ENCODE results near the gene TUBB1. TPM values are rescaled to one million over a fixed set of nuclear protein-coding genes. Genes with fewer than 3 reads are reported as not detected.

Gene TUBB1
- total RNA-seq (ENCODE audit: low replicate concordance): not detected in 2 replicates

DNA sequence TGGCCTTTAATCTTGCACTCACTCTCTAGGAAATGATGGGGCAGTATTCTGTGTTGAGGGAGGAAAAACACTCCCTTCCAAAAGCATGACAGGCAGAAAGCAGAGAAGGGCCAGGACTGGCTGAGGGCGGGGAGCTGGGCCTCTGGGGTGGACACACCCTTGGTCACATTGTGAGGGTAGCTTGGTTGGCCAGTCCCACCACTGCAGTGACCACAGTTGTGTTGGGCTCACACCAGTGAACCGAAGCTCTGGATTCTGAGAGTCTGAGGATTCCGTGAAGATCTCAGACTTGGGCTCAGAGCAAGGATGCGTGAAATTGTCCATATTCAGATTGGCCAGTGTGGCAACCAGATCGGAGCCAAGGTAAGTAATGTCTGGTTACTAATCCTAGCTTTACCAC lies at the start of gene TUBB1:
TSS of gene TUBB1 (plus strand) at position 213 of the 400 bp plus-strand sequence. CDS start at position 307, 94 bp downstream.
- H3K27ac ChIP-seq: no peak within 1 kb of the TSS
- H3K36me3 Mint-ChIP-seq: peaks cover 18% of the 10 kb centered on the region
- H3K4me1 Mint-ChIP-seq: peaks cover 14% of the 10 kb centered on the region
- no peak within 1 kb of the TSS for H3K27ac Mint-ChIP-seq
- no peak within 1 kb of the TSS for H3K9ac ChIP-seq
- no peaks in the 10 kb centered on the region for H3K4me1 ChIP-seq
- peaks cover 6% of the 10 kb centered on the region for H3K27me3 Mint-ChIP-seq (ENCODE audit: insufficient read depth, low read depth)
- H3K4me3 Mint-ChIP-seq: no peak within 1 kb of the TSS
- no peak for DNase-seq (ENCODE audit: low spot score)
- no peaks in the 10 kb centered on the region for H3K79me2 ChIP-seq (ENCODE audit: low read depth)
- H3K27me3 ChIP-seq: no peaks in the 10 kb centered on the region
- no peak within 1 kb of the TSS for H2AFZ ChIP-seq (replicated peaks)
- H4K20me1 ChIP-seq (ENCODE audit: low read depth): no peaks in the 10 kb centered on the region
- H3K4me2 ChIP-seq: no peak within 1 kb of the TSS
- H3K36me3 ChIP-seq: no peaks in the 10 kb centered on the region
- TF ChIP-seq EZH2phosphoT487 (IDR thresholded peaks at IDR 0.05) (no peak), EZH2 (IDR thresholded peaks at IDR 0.05) (no peak)
- TF ChIP-seq, protein P1, sequence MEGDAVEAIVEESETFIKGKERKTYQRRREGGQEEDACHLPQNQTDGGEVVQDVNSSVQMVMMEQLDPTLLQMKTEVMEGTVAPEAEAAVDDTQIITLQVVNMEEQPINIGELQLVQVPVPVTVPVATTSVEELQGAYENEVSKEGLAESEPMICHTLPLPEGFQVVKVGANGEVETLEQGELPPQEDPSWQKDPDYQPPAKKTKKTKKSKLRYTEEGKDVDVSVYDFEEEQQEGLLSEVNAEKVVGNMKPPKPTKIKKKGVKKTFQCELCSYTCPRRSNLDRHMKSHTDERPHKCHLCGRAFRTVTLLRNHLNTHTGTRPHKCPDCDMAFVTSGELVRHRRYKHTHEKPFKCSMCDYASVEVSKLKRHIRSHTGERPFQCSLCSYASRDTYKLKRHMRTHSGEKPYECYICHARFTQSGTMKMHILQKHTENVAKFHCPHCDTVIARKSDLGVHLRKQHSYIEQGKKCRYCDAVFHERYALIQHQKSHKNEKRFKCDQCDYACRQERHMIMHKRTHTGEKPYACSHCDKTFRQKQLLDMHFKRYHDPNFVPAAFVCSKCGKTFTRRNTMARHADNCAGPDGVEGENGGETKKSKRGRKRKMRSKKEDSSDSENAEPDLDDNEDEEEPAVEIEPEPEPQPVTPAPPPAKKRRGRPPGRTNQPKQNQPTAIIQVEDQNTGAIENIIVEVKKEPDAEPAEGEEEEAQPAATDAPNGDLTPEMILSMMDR (IDR thresholded peaks at IDR 0.05): no peak
- no peaks in the 10 kb centered on the region for H3K9me3 Mint-ChIP-seq
- no peaks in the 10 kb centered on the region for H3K9me3 ChIP-seq (ENCODE audit: low read depth)
- no peak within 1 kb of the TSS for H3K4me3 ChIP-seq
- H3F3A ChIP-seq (ENCODE audit: low read depth): no peaks in the 10 kb centered on the region

DNA sequence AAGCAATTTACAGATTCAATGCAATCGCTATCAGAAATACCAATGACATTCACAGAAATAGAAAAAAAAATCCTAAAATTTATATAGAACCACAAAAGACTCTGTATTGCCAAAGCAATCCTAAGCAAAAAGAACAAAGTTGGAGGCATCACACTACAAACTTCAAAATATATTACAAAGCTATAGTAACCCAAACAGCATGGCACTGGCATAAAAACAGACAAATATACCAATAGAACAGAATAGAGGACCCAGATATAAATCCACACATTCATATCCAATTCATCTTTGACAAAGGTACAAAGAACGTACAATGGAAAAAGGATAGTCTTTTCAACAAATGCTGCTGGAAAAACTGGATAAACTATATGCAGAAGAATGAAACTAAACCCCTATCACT lies 49.8 kb upstream of the TUBB1 start:
- Histone ChIP-seq H3K79me2 (ENCODE audit: low read depth) (no peaks in the 10 kb centered on the region), H3K4me1 (peaks cover 10% of the 10 kb centered on the region), H3K9ac (no peak overlapping the region), H2AFZ (replicated peaks) (no peak overlapping the region), H3K4me2 (no peak overlapping the region), H3K27me3 (no peaks in the 10 kb centered on the region), H3K9me3 (ENCODE audit: low read depth) (peaks cover 4% of the 10 kb centered on the region), H4K20me1 (ENCODE audit: low read depth) (no peaks in the 10 kb centered on the region), H3F3A (ENCODE audit: low read depth) (no peaks in the 10 kb centered on the region), H3K36me3 (no peaks in the 10 kb centered on the region), H3K4me3 (no peak overlapping the region), H3K27ac (no peak overlapping the region)
- Mint-ChIP-seq H3K9me3 (peaks cover 13% of the 10 kb centered on the region), H3K36me3 (no peaks in the 10 kb centered on the region), H3K27ac (no peak overlapping the region), H3K4me1 (peaks cover 3% of the 10 kb centered on the region), H3K27me3 (ENCODE audit: insufficient read depth, low read depth) (peaks cover 4% of the 10 kb centered on the region), H3K4me3 (no peak overlapping the region)
- TF ChIP-seq EZH2phosphoT487 (IDR thresholded peaks at IDR 0.05) (no peak), EZH2 (IDR thresholded peaks at IDR 0.05) (no peak)
- TF ChIP-seq, protein P1 (IDR thresholded peaks at IDR 0.05): no peak
- no peak for DNase-seq (ENCODE audit: low spot score)

DNA sequence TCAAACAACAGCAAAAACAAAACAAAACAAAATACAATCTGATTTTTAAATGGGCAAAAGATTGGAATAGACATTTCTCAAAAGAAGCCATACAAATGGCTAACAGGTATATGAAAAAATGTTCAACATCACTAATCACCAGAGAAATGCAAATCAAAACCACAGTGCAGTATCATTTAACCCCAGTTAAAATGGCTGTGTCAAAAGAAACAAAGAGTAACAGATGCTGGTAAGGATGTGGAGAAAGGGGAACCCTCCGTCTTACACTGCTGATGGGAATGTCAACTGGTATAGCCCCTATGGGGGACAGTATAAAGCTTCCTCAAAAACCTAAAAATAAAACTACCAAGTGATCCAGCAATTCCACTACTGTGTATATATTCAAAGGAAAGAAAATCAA lies 49.1 kb upstream of the TUBB1 start:
- H3K27me3 Mint-ChIP-seq (ENCODE audit: insufficient read depth, low read depth): peaks cover 5% of the 10 kb centered on the region
- no peaks in the 10 kb centered on the region for H3K27me3 ChIP-seq
- peaks cover 3% of the 10 kb centered on the region for H3K4me1 Mint-ChIP-seq
- no peak overlapping the region for H3K4me2 ChIP-seq
- H3K4me3 ChIP-seq: no peak overlapping the region
- TF ChIP-seq EZH2 (IDR thresholded peaks at IDR 0.05) (no peak), EZH2phosphoT487 (IDR thresholded peaks at IDR 0.05) (no peak)
- TF ChIP-seq, protein P1 (IDR thresholded peaks at IDR 0.05): no peak
- no peaks in the 10 kb centered on the region for H4K20me1 ChIP-seq (ENCODE audit: low read depth)
- no peak overlapping the region for H3K27ac Mint-ChIP-seq
- peaks cover 4% of the 10 kb centered on the region for H3K9me3 ChIP-seq (ENCODE audit: low read depth)
- H3K36me3 Mint-ChIP-seq: no peaks in the 10 kb centered on the region
- no peak overlapping the region for H3K27ac ChIP-seq
- no peaks in the 10 kb centered on the region for H3K36me3 ChIP-seq
- no peak overlapping the region for H2AFZ ChIP-seq (replicated peaks)
- H3K4me3 Mint-ChIP-seq: no peak overlapping the region
- H3K9ac ChIP-seq: no peak overlapping the region
- no peaks in the 10 kb centered on the region for H3F3A ChIP-seq (ENCODE audit: low read depth)
- H3K9me3 Mint-ChIP-seq: peaks cover 14% of the 10 kb centered on the region
- no peak for DNase-seq (ENCODE audit: low spot score)
- H3K4me1 ChIP-seq: peaks cover 10% of the 10 kb centered on the region
- H3K79me2 ChIP-seq (ENCODE audit: low read depth): no peaks in the 10 kb centered on the region
